Hepatocyte (in vitro differentiated cells): Measurements from ENCODE around the gene TNFSF9.

ENCODE experiments used
- CTCF ChIP-seq: fragments of 200-600 bp; sonication (generic); IDR thresholded peaks from 2 replicates; pipeline ENCODE4 v1.5.1; 2016; ENCODE audit warnings: antibody characterized with exemption, mild to moderate bottlenecking; ENCODE audit not compliant: poor library complexity
- EZH2phosphoT487 ChIP-seq: fragments of 200-600 bp; sonication (generic); IDR thresholded peaks from one replicate; pipeline ENCODE4 v1.6.1; 2018; ENCODE audit warnings: antibody characterized with exemption, mild to moderate bottlenecking, low read depth, moderate library complexity; ENCODE audit not compliant: unreplicated experiment, severe bottlenecking

GRCh38 chr19:6509118-6509971 lies 21.5 kb upstream of the TNFSF9 start:
- TF ChIP-seq CTCF (no peak), EZH2phosphoT487 (no peak)
